GM10266 (cell line): ENCODE results near the gene DSCAML1.
A peak's percentile ranks its signal among the peaks of the same experiment; 100 is the strongest.

Experiments used
- DNase-seq: peaks from one replicate; pipeline ENCODE4 v3.0.0; 2012; ENCODE audit errors: extremely low spot score
- TF ChIP-seq, protein P1 (sequence below): IDR thresholded peaks from 2 replicates; pipeline ENCODE4 v1.5.1; 2012; ENCODE audit warnings: mild to moderate bottlenecking, low read depth; ENCODE audit not compliant: control insufficient read depth, insufficient read depth; ENCODE audit errors: missing control alignments

DSCAML1 gene

DNA sequence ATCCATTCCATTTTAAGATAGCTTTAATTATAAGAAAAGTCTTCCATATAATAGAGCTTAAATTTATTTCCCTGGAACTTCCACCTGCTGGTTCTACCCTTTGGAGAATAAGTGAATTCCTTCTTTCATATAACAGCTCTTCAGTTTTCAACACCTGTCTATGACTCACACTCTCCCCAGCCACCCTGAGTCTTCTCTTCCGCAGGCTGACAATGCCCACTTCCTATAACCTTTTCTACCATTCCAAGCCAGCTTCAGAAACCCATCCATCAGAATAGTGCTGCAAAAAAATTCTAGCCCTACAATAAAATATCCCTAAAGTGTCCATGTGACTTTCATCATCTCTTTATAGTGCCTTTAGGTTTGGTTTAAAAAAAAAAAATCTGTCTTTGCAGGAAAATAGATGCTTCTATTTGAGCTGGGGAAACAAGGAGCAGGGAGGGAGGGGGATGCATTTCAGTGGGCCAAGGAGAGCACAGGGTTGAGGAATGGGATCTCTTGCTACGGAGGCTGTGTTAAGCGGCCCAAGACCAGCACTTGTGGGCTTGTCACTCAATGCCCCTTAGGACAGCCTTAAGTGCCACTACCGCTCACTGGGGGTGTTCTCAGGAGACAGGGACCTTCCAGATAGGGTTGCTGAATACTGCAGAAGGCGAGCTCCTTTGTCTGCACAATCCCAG is 178.6 kb downstream of the DSCAML1 start:
- no peak for DNase-seq
- TF ChIP-seq, protein P1, sequence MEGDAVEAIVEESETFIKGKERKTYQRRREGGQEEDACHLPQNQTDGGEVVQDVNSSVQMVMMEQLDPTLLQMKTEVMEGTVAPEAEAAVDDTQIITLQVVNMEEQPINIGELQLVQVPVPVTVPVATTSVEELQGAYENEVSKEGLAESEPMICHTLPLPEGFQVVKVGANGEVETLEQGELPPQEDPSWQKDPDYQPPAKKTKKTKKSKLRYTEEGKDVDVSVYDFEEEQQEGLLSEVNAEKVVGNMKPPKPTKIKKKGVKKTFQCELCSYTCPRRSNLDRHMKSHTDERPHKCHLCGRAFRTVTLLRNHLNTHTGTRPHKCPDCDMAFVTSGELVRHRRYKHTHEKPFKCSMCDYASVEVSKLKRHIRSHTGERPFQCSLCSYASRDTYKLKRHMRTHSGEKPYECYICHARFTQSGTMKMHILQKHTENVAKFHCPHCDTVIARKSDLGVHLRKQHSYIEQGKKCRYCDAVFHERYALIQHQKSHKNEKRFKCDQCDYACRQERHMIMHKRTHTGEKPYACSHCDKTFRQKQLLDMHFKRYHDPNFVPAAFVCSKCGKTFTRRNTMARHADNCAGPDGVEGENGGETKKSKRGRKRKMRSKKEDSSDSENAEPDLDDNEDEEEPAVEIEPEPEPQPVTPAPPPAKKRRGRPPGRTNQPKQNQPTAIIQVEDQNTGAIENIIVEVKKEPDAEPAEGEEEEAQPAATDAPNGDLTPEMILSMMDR: no peak

GRCh38 chr11:117616979-117617378 is 180.0 kb downstream of the DSCAML1 start:
- TF ChIP-seq, protein P1: no peak

DNA sequence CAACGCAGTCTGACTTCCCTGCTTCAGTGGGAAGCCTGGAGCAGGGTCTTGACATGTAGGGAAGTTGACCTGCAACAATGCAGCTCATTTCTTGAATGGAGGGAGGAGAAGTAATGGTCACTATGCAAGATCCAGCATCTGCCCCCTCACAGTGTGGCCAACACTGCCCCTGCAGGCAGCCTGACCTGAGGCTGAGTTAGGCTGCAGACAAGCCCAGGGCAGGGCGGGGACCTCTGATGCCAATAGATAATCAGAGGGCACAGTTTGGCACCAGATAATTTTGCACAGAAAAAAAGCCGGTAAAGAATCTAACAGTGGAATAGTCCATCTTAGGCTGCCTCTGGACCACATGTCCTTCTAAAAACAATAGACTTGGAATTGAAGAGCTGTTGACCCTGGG is 182.3 kb downstream of the DSCAML1 start:
- TF ChIP-seq, protein P1: peak; percentile 9
- no peak for DNase-seq

More at GRCh38 chr11:117616979-117617378, 180.0 kb downstream of the DSCAML1 start:
- DNase-seq: no peak

- DNase-seq: no peak
- TF ChIP-seq, protein P1: no peak
These were observed 183.5 kb downstream of the DSCAML1 start for GRCh38 chr11:117613521-117613920.

DNA sequence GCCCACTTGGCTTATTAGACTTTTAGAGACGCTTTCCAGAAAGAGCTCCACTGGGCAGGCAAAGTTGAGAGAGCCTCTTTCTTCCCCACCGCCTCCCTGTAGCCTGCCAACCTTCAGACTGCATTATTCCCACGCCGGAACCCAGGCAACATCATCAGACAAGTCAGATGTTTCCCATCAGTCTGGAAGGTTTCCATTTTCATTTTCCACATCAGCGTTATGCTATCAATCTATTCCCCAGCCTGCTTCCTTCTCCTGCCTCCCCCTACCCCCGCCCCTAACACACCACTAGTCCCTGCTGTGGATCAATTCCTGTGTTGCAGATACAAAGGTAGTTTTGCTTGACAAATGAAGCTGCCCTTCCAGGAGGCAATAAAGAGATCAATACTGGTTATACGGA is 184.8 kb downstream of the DSCAML1 start:
- DNase-seq: no peak
- TF ChIP-seq, protein P1: no peak

- TF ChIP-seq, protein P1: no peak
- DNase-seq: no peak
These were observed 186.1 kb downstream of the DSCAML1 start for GRCh38 chr11:117610901-117611300.

GRCh38 chr11:117610045-117610444 is 187.0 kb downstream of the DSCAML1 start:
- peak; percentile 29 for DNase-seq
- TF ChIP-seq, protein P1: no peak
